ENCODE results near the gene LCLAT1. TPM values are rescaled to one million over a fixed set of nuclear protein-coding genes. Genes with fewer than 3 reads are reported as not detected.
A peak's percentile ranks its signal among the peaks of the same experiment; 100 is the strongest.

LCLAT1 gene
- total RNA-seq, 2 donors from 2014 or later = 30.2 to 34.2 TPM

DNA sequence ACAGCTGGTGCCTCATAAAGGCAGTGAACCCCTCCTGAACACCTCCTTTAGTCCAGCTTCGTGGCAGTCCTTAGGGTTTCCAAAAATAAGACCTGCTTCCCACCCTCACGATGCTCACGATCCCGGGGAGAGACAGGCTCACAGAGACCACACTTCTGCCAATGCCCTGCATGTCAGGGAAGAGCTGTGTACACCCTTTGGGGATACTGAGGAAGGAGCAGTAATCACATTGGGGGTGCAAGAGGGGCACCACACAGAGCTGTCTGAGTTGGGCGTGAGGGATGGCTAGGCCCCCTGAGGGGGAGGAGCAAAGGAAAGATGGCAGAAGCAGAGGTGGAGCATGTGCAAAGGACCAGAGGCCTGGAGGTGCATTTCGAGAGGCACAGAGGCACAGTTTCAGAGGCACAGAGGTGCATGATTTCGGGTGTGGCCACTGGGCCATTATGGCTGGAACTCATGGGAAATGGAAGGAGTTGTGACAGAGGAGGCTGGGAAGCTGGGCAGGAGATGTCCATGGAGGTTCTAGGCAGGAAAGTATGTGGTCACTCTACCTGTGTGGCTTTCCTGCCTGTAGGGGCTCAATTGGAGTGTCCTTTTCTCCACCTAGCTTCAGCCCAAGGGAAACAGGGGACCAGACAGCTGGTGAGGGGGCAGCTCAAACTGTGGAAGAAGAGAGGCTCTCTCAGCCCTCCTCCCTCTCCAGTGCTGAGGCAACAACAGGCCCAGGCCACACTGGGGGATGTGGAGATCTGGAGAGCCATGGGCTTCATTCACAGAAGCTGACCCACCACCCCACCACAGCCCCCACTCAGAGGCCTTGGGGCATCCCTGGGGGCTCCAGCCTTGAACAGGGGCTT, 244.3 kb downstream of the LCLAT1 start:
- H3K36me3 ChIP-seq (ENCODE audit: control insufficient read depth, insufficient read depth, low read length) = no peaks in the 10 kb centered on the region
- H3K4me1 Mint-ChIP-seq = peaks cover 12% of the 10 kb centered on the region
- TF ChIP-seq CTCF (conservative IDR thresholded peaks at IDR 0.05) = no peak
- DNase-seq = no peak
- no peak overlapping the region for H3K27ac ChIP-seq (ENCODE audit: low read depth, low read length)
- no peak overlapping the region for H3K4me3 Mint-ChIP-seq
- no peaks in the 10 kb centered on the region for H3K9me3 Mint-ChIP-seq
- H3K27me3 ChIP-seq (ENCODE audit: control insufficient read depth, insufficient read depth, low read length, poor library complexity, severe bottlenecking) = peaks cover 5% of the 10 kb centered on the region
- 84 to 89% methylated on average over 7 of the region's 7 CpGs for WGBS, 2 experiments (ENCODE audit: insufficient coverage in 1 of 2, insufficient read length in 1 of 2)
- H3K27ac Mint-ChIP-seq = no peak overlapping the region
- no peaks in the 10 kb centered on the region for H3K4me1 ChIP-seq (ENCODE audit: control insufficient read depth, insufficient read depth, low read length)
- no peaks in the 10 kb centered on the region for H3K36me3 Mint-ChIP-seq (ENCODE audit: low read depth)
- H3K4me3 ChIP-seq (ENCODE audit: low read length) = no peak overlapping the region
- H3K27me3 Mint-ChIP-seq (ENCODE audit: insufficient read depth) = peaks cover 18% of the 10 kb centered on the region
- no peaks in the 10 kb centered on the region for H3K9me3 ChIP-seq (ENCODE audit: control insufficient read depth, low read length)
- no peak overlapping the region for H3K9ac ChIP-seq (ENCODE audit: extremely low read depth, low read length, poor library complexity, severe bottlenecking)

DNA sequence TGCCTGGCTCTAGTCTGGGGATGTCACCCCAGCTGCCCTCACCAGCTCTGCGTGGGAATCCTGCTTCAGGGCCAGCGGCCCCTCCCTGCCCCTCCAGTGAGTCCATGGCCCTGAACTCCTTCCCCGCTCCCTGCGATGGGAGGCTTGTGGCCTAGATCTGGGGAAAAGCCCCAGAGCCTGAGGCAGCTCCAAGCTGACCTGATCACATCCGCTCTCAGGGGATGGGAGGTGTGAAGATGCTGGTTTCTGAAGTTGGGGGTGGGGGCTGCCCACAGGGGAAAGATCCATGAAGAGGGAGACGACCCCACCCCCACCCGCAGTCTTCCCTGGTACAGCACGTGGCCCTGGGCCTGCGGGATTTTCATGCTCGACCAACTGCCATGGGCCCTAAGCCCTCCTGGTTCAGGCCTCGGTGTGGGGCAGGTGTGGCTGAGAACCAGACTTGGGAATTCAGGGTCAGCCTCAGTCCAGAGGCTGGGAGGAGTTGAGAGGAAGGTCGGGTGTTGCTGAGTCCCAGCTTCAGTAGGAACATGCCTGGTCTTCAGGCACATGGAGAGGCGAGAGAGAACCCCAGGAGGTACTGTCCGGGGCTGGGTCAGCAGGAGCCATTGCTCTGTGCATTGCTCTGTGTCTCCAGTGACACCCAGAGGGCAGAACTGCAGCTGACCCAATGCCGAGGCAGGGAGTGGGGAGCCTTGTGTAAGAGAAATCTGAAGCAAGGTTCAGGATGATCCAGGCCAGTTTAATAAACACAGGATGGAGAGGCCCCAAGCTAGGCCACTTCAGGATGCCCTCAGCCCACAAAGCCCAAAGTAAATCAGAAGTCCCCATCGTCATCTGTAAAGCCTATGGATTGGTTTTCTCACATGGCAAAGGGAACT, 245.1 kb downstream of the LCLAT1 start:
- Mint-ChIP-seq H3K4me1 (peaks cover 12% of the 10 kb centered on the region), H3K36me3 (ENCODE audit: low read depth) (no peaks in the 10 kb centered on the region), H3K27me3 (ENCODE audit: insufficient read depth) (peaks cover 18% of the 10 kb centered on the region), H3K9me3 (no peaks in the 10 kb centered on the region), H3K4me3 (no peak overlapping the region), H3K27ac (no peak overlapping the region)
- DNase-seq = peak; percentile 60
- no peak overlapping the region for H3K4me3 ChIP-seq (ENCODE audit: low read length)
- H3K27ac ChIP-seq (ENCODE audit: low read depth, low read length) = no peak overlapping the region
- no peaks in the 10 kb centered on the region for H3K9me3 ChIP-seq (ENCODE audit: control insufficient read depth, low read length)
- H3K36me3 ChIP-seq (ENCODE audit: control insufficient read depth, insufficient read depth, low read length) = no peaks in the 10 kb centered on the region
- H3K27me3 ChIP-seq (ENCODE audit: control insufficient read depth, insufficient read depth, low read length, poor library complexity, severe bottlenecking) = peaks cover 5% of the 10 kb centered on the region
- H3K9ac ChIP-seq (ENCODE audit: extremely low read depth, low read length, poor library complexity, severe bottlenecking) = no peak overlapping the region
- no peaks in the 10 kb centered on the region for H3K4me1 ChIP-seq (ENCODE audit: control insufficient read depth, insufficient read depth, low read length)
- WGBS, 2 experiments (ENCODE audit: insufficient coverage in 1 of 2, insufficient read length in 1 of 2) = 91 to 92% methylated on average over 8 to 16 of the region's 16 CpGs
- peak; percentile 51 for TF ChIP-seq CTCF (conservative IDR thresholded peaks at IDR 0.05)

DNA sequence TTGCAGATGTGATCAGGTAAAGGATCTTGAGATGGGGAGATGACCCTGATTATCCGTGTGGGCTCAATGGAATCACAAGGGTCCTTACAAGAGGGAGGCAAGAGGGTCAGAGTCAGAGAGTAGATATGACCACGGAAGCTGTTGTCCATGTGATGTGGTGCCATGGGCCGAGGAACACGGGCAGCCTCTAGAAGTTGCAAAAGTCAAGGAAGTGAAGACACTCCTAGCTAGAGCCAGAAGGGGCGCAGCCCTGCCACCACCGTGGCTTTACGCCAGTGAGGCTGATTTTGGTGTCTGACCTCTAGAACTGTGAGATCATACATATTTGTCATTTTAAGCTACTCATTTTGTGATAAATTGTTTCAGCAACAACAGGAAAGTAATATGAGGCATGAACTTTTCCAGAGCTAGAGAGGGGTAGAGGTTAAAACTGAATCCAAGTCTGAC, 245.8 kb downstream of the LCLAT1 start:
- H3K4me1 Mint-ChIP-seq = peaks cover 12% of the 10 kb centered on the region
- DNase-seq = no peak
- peaks cover 5% of the 10 kb centered on the region for H3K27me3 ChIP-seq (ENCODE audit: control insufficient read depth, insufficient read depth, low read length, poor library complexity, severe bottlenecking)
- no peak overlapping the region for H3K27ac Mint-ChIP-seq
- no peaks in the 10 kb centered on the region for H3K9me3 ChIP-seq (ENCODE audit: control insufficient read depth, low read length)
- 89% methylated on average over 7 of the region's 7 CpGs; no CpG with 5 or more reads in 1 of the 2 experiments for WGBS, 2 experiments (ENCODE audit: insufficient coverage in 1 of 2, insufficient read length in 1 of 2)
- H3K4me3 ChIP-seq (ENCODE audit: low read length) = no peak overlapping the region
- no peak overlapping the region for H3K4me3 Mint-ChIP-seq
- H3K4me1 ChIP-seq (ENCODE audit: control insufficient read depth, insufficient read depth, low read length) = no peaks in the 10 kb centered on the region
- peaks cover 18% of the 10 kb centered on the region for H3K27me3 Mint-ChIP-seq (ENCODE audit: insufficient read depth)
- TF ChIP-seq CTCF (conservative IDR thresholded peaks at IDR 0.05) = no peak
- no peak overlapping the region for H3K27ac ChIP-seq (ENCODE audit: low read depth, low read length)
- no peak overlapping the region for H3K9ac ChIP-seq (ENCODE audit: extremely low read depth, low read length, poor library complexity, severe bottlenecking)
- H3K36me3 ChIP-seq (ENCODE audit: control insufficient read depth, insufficient read depth, low read length) = no peaks in the 10 kb centered on the region
- H3K36me3 Mint-ChIP-seq (ENCODE audit: low read depth) = peaks cover 2% of the 10 kb centered on the region
- peaks cover 6% of the 10 kb centered on the region for H3K9me3 Mint-ChIP-seq

Other genes with a start within 250 kb of the LCLAT1 start
- gene LBH, start 215.7 kb upstream of the LCLAT1 start, total RNA-seq = 10 to 100 TPM; 48.0 to 50.0 TPM

Data from endodermal cell (in vitro differentiated cells).